GM23248 (cell line): ENCODE data around the gene TRIM27.

Experiments
- EZH2 ChIP-seq: fragments of 200-600 bp; sonication (generic); IDR thresholded peaks from 2 replicates; pipeline ENCODE4 v1.6.1; 2018; ENCODE audit warnings: antibody characterized with exemption, mild to moderate bottlenecking; ENCODE audit not compliant: insufficient read depth, poor library complexity, severe bottlenecking
- EZH2phosphoT487 ChIP-seq: fragments of 200-600 bp; sonication (generic); IDR thresholded peaks from 2 replicates; pipeline ENCODE4 v1.6.1; 2018; ENCODE audit warnings: antibody characterized with exemption, moderate library complexity, mild to moderate bottlenecking, low read depth; ENCODE audit not compliant: insufficient read depth

- TF ChIP-seq EZH2phosphoT487 = no peak
- no peak for TF ChIP-seq EZH2
These were observed 22.0 kb downstream of the TRIM27 start for GRCh38 chr6:28901831-28902230.
